ENCODE results near the gene ZNF514.
A peak's percentile ranks its signal among the peaks of the same experiment; 100 is the strongest.

The ZNF514 gene

GRCh38 chr2:95159690-95160449 is at the start of gene ZNF514:
TSS of gene ZNF514 (minus strand) at chr2:95159848. CDS start at chr2:95153253, 6,595 bp downstream.
- peak; percentile 80 for DNase-seq

GRCh38 chr2:95208106-95208505 is 48.5 kb upstream of the ZNF514 start:
- no peak for DNase-seq

DNA sequence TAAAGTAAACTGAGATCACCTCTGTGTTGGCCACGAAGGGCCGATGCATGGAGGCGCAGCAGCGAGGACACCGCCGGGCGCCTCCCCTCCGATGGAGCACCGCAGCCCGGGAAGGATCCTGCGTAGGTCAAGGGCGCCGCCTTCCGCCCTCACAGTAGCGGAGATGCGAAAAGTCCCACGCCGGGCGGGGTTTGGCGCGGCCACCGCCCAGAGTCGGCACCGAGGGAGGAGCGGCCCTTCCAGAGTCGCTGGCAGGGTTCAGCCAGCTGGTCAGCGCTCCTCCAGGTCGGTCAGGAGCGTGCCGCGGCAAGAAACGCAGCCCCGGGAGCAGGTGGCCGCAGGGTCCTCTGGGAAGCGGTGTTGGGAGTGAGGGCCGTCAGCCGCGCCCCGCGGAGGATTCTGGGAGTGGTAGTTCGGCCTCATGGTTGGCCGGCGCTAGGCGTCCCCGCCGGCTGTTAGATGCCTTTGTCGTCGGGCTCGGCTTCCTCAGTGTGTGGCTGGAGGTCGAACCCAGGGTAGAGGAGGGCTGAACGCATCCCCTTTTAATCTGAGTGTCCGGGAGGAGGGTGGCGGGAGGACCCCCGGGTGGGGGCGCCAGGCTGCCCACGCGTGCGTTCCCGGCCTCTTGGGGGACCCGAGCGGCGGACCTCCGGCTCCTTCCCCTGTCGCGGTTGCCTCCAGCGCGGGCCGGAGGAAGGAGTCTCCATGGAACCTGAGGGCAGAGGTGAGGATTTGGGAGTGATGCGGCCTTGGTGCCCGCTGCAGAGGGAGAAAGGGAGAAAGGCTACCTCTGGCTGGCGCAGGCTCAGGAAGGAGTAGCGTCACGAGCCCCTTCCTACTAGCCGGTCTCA is 47.7 kb upstream of the ZNF514 start, which contains the start of gene ZNF892:
Gene ZNF892 (plus strand): TSS at position 411 of the 851 bp plus-strand sequence. CDS start 295 bp downstream, at position 706.
- peak; percentile 81 for DNase-seq

- no peak for DNase-seq
These were observed 46.4 kb upstream of the ZNF514 start for GRCh38 chr2:95206096-95206495.

DNA sequence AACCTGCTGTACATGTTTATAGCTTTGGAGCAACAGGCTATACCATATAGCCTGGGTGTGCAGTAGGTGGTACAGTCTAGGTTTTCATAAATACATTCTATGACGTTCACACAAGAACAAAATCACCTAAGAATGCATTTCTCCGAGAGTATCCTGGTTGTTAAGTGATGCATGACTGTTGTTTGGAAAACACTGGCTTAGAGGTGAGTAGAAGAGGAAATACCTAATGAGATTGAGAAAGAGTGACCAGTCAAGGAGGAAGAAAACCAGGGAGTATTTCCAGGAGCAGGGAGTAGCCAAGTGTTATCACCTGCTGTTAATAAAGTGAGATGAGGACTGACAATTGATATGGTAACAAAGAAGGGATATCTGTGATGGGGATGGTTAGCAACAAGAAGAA is 44.7 kb upstream of the ZNF514 start:
- DNase-seq: no peak

- no peak for DNase-seq
These were observed 44.3 kb upstream of the ZNF514 start for GRCh38 chr2:95203911-95204310.

DNA sequence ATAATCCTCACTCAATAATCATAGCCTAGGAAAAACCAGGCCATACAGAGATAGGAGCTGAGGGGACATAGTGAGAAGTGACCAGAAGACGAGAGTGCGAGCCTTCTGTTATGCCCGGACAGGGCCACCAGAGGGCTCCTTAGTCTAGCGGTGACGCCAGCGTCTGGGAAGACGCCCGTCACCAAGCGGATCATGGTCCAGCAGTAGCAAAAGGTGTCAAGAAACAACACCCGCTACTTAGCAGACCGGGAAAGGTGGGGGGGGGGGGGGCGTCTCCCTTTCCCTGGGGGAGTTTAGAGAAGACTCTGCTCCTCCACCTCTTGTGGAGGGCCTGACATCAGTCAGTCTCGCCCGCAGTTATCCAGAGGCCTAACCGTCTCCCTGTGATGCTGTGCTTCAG is 33.3 kb upstream of the ZNF514 start:
- DNase-seq: peak; percentile 55

DNA sequence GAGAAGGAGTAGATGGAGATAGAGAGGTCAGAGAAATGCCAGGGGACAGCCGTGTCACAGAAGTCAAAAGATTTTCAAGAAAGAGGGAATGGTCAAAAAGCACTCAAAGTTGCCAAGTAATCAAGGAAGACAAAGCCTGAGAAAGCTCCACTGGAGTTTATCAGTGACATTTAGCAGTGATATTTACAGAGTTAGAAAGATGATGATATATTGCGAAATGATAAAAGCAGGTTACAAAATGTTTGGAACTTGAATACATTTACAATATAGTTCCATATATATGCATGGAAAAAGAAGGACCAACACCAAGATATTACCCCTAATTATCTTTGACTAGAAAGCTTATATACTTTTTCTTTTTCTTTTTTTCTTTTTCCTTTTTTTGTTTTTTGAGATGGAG is 26.3 kb upstream of the ZNF514 start:
- no peak for DNase-seq

DNA sequence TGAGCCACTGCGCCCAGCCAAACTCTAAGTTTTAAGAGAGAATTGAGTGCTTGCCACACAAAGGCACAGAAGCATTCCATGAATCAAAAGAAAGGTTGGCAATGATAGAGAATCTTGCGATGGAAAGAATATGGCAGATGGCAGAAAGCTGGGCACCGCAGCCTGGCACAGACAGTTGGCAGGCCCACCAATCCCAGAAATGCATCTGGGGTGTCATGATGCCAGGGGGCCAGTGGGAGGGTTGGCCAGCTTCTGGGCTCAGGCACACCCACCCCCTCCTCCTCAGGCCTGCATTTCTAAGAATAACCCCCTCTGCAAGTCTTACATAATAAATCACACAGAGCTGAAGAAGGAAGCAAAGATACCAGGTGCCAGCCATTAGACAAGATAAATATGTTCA is 25.5 kb upstream of the ZNF514 start:
- DNase-seq: no peak

- DNase-seq: no peak
These were observed 22.1 kb upstream of the ZNF514 start for GRCh38 chr2:95181774-95182173.

GRCh38 chr2:95179451-95179850 is 19.8 kb upstream of the ZNF514 start:
- DNase-seq: no peak

DNA sequence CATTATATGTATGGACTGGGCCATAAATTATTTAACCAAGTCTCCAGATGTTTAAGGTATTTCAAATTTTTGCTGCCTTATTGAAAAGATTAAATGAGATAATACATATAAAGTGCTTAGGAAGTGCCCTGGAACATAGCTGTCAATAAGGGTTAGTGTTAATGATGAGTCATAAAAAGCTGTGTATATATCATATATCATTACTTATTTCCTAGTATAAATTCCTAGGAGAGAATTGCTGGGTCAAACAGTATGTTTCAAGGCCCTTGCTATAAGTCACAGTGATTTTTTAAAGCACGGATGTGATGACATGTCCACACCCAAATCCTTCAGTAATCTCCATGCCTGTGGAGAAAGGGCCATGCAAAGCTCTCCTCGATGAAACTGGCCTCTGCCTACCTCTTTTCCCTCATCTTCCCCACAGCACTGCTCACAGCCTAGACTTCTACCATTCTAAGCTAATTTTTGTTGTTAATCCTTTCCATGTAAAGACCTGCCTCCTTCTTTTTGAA is 14.4 kb upstream of the ZNF514 start:
- DNase-seq: no peak

GRCh38 chr2:95171902-95172301 is 12.3 kb upstream of the ZNF514 start:
- DNase-seq: no peak

- no peak for DNase-seq
These were observed 6.6 kb upstream of the ZNF514 start for GRCh38 chr2:95166065-95166763.

DNA sequence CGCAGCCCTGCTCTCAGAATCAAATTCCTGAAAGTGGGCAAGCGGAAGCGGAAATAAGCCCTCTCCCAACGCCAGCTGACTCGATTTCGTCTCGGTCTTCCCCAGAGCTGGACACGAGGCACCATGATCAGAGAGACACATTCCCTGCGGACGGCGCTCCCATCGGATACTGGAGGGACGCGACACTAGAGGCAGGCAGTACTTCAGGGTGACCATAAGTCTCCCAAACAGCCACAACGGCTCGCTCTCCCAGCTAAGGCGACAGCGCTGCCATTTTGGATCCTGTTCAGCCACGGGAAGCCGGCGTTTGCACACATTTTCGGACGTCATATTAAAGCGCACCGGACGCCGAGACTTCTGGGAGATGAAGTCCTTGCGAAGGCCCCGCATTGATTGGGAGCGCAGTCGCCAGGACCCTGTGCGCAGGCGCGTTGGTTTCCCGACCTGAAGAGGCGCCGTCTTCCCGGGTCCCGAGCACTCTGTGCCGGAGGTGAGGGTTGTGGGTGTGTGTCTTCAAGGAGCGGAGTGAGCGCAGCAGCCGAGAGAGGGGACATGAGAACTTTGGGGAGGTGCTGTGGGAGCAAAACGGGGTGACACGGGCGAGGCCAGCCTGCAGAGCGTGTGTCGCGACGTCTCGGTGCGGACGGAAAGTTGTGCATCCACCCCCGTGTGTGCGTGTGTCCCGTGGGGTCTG is 5.9 kb upstream of the ZNF514 start, which contains the start of gene ZNF2:
Gene ZNF2 (plus strand): TSS at position 439 of the 694 bp plus-strand sequence. CDS start 10,418 bp downstream, outside the sequence.
- DNase-seq: peak; percentile 97

GRCh38 chr2:95165030-95165370 is 5.4 kb upstream of the ZNF514 start:
- no peak for DNase-seq

GRCh38 chr2:95158891-95159619 is 593 bp downstream of the ZNF514 start:
- DNase-seq: no peak

DNA sequence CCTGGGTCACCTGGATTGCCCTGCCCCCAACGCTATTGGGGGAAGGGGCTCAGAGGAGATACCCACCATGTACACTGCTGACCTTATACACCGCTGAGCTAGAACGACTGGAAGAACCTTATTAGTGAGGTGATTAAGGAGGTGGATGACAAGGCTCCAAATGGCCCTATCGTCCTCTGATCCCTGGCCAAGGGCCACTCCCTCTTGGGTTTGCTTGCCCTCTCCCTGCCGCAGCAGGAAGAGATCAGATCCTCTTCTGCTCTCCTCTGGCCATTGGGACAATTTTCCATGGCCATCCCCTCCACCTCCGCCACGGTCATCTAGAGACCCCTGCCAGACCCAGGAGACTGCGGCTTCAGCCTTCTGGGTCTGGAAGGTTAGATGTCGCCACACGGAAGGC is 1.2 kb downstream of the ZNF514 start:
- DNase-seq: no peak

- DNase-seq: no peak
These were observed 10.2 kb downstream of the ZNF514 start for GRCh38 chr2:95149397-95149984.

DNA sequence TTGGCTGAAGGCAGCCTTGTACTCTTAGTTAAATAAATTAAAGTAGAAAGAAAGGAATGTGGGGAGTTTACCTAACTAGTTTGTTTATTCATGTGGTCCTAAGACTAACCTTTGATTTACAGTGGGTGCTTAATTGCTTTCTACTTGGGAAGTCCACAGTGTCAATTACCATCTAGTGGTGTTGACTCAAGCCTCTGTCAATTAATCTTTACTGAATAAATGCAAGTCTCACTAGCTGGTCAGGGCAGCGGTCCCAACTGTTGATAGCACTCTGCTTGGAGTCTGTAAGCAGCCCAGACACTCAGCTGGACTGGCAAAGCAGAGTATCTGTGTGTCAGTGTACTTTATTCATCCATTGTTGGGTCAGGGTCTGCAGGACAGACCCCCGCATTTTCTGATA is 15.8 kb downstream of the ZNF514 start:
- DNase-seq: no peak

GRCh38 chr2:95138702-95139101 is 20.9 kb downstream of the ZNF514 start:
- DNase-seq: no peak

Data from activated naive CD4-positive, alpha-beta T cell treated with Interleukin-2 at 50 U/mL for 16 hours (primary cell).